ENCODE results near the gene HSD17B2.

HSD17B2 gene

DNA sequence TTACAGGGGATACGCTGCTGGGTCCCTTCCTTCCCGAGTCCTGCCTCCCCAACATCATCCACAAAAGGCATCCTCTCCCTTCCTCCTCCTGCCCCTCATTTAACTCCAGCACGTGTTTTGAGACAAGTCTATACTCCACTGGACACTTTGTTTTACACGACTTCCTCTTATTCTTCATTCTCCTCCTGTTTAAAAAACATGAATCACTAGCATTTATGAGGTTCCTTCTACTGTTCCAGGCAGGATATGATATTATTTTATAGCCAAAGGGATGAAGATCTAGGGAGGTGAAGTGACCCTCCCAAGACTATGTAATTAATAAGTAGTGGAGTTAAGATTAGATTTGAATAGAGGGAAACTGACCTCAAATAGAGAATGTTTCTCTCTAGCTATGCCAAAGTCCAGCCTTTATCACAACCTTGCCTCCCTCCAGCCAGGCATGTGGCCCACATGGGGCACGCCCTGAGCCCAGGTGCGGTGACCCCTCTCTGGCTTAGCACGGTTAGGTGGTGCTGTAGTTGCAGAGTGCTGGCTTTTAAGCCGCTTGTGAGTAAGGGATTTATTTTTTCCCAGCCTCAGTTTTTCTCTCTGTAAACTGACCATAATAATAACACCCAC lies 1.3 kb upstream of the HSD17B2 start:
- H3K27ac ChIP-seq = no peak overlapping the region
- TF ChIP-seq ZFX (IDR thresholded peaks at IDR 0.05; ENCODE audit: borderline replicate concordance) = no peak
- TF ChIP-seq, protein P1, sequence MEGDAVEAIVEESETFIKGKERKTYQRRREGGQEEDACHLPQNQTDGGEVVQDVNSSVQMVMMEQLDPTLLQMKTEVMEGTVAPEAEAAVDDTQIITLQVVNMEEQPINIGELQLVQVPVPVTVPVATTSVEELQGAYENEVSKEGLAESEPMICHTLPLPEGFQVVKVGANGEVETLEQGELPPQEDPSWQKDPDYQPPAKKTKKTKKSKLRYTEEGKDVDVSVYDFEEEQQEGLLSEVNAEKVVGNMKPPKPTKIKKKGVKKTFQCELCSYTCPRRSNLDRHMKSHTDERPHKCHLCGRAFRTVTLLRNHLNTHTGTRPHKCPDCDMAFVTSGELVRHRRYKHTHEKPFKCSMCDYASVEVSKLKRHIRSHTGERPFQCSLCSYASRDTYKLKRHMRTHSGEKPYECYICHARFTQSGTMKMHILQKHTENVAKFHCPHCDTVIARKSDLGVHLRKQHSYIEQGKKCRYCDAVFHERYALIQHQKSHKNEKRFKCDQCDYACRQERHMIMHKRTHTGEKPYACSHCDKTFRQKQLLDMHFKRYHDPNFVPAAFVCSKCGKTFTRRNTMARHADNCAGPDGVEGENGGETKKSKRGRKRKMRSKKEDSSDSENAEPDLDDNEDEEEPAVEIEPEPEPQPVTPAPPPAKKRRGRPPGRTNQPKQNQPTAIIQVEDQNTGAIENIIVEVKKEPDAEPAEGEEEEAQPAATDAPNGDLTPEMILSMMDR (IDR thresholded peaks at IDR 0.05) = no peak

- TF ChIP-seq, protein P1 (IDR thresholded peaks at IDR 0.05) = no peak
- TF ChIP-seq ZFX (IDR thresholded peaks at IDR 0.05; ENCODE audit: borderline replicate concordance) = no peak
- H3K27ac ChIP-seq = no peak overlapping the region
Observed at GRCh38 chr16:82037251-82037650, 2.2 kb downstream of the HSD17B2 start.

- TF ChIP-seq, protein P1 (IDR thresholded peaks at IDR 0.05) = no peak
- no peak for TF ChIP-seq ZFX (IDR thresholded peaks at IDR 0.05; ENCODE audit: borderline replicate concordance)
- H3K27ac ChIP-seq = no peak overlapping the region
Observed at GRCh38 chr16:82037666-82038065, 2.6 kb downstream of the HSD17B2 start.

- TF ChIP-seq, protein P1 (IDR thresholded peaks at IDR 0.05) = no peak
- TF ChIP-seq ZFX (IDR thresholded peaks at IDR 0.05; ENCODE audit: borderline replicate concordance) = no peak
- H3K27ac ChIP-seq = no peak overlapping the region
Observed at GRCh38 chr16:82040296-82040695, 5.2 kb downstream of the HSD17B2 start.

DNA sequence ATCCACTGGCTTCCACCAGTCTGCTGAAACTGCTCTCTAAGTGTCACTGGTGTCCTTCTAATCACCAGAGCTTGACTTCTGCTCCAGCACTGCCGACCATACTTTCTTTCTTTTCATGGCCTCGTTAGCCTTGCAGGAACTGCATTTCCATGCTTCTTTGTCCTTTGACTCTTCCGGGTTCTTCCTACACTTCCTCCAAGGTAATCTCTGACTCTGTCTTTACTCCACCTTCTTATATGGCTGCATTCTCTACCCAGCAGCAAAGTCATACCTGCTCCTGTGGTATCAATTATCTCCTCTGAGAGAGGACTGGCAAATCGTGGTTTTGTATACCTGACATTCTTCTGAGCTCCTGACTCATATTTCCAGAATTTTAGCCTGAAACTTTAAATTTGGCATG lies 6.5 kb downstream of the HSD17B2 start:
- no peak overlapping the region for H3K27ac ChIP-seq
- no peak for TF ChIP-seq ZFX (IDR thresholded peaks at IDR 0.05; ENCODE audit: borderline replicate concordance)
- TF ChIP-seq, protein P1 (IDR thresholded peaks at IDR 0.05) = no peak

GRCh38 chr16:82042144-82042543 lies 7.1 kb downstream of the HSD17B2 start:
- H3K27ac ChIP-seq = no peak overlapping the region
- no peak for TF ChIP-seq ZFX (IDR thresholded peaks at IDR 0.05; ENCODE audit: borderline replicate concordance)
- TF ChIP-seq, protein P1 (IDR thresholded peaks at IDR 0.05) = no peak

DNA sequence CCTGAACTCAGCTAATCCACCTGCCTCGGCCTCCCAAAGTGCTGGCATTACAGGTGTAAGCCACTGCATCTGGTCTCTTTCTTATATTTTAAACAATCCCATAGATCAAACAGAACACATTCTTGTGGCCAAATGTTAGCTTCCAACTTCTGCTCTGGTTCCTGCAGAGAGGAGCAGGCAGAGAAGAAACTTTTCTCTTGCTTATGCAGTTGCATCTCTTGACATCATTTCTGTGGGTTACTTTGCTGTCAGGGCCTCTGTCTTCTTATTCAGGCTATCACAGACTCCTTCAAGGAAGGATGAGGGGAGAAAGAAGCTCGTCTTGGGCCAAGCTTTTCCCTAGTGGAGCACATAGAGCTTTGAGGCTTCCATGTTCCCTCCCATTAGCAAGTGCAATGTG lies 7.8 kb downstream of the HSD17B2 start:
- no peak overlapping the region for H3K27ac ChIP-seq
- TF ChIP-seq, protein P1 (IDR thresholded peaks at IDR 0.05) = no peak
- no peak for TF ChIP-seq ZFX (IDR thresholded peaks at IDR 0.05; ENCODE audit: borderline replicate concordance)

Data from 22Rv1 (cell line).